ENCODE results near the gene UPK1B.
"Not testable (repeated sequence)": the region's sequence is repeated elsewhere in the genome, so short reads cannot be mapped to it uniquely, and the experiment has no call there.

Gene UPK1B

GRCh38 chr3:119173325-119173724 lies at the start of gene UPK1B:
TSS of gene UPK1B (plus strand) at chr3:119173598. CDS start at chr3:119186742, 13,144 bp downstream.
- DNase-seq: no peak

GRCh38 chr3:119125342-119125741 lies 48.1 kb upstream of the UPK1B start:
- DNase-seq: no peak

GRCh38 chr3:119125742-119126504 lies 47.5 kb upstream of the UPK1B start:
- DNase-seq: no peak

- DNase-seq: not testable (repeated sequence)
Observed at GRCh38 chr3:119130291-119130690, 43.1 kb upstream of the UPK1B start.

GRCh38 chr3:119132291-119132690 lies 41.1 kb upstream of the UPK1B start:
- DNase-seq: not testable (repeated sequence)

GRCh38 chr3:119139360-119139759 lies 34.0 kb upstream of the UPK1B start:
- not testable (repeated sequence) for DNase-seq

- no peak for DNase-seq
Observed at GRCh38 chr3:119140466-119140865, 32.9 kb upstream of the UPK1B start.

GRCh38 chr3:119145128-119145499 lies 28.3 kb upstream of the UPK1B start:
- no peak for DNase-seq

GRCh38 chr3:119145500-119146167 lies 27.8 kb upstream of the UPK1B start, which contains the start of gene TEX55:
TSS of gene TEX55 (plus strand) at chr3:119146165. CDS start at chr3:119146190, 25 bp downstream.
- DNase-seq: peak; percentile 16

- DNase-seq: no peak
Observed at GRCh38 chr3:119146578-119147375, 26.6 kb upstream of the UPK1B start.

- no peak for DNase-seq
Observed at GRCh38 chr3:119147494-119147893, 25.9 kb upstream of the UPK1B start.

GRCh38 chr3:119148493-119149180 lies 24.8 kb upstream of the UPK1B start:
- no peak for DNase-seq

GRCh38 chr3:119149484-119149883 lies 23.9 kb upstream of the UPK1B start:
- DNase-seq: no peak

GRCh38 chr3:119156868-119157267 lies 16.5 kb upstream of the UPK1B start:
- DNase-seq: no peak

- DNase-seq: no peak
Observed at GRCh38 chr3:119157971-119158370, 15.4 kb upstream of the UPK1B start.

GRCh38 chr3:119160361-119160760 lies 13.0 kb upstream of the UPK1B start:
- DNase-seq: no peak

- DNase-seq: no peak
Observed at GRCh38 chr3:119160815-119161214, 12.6 kb upstream of the UPK1B start.

- DNase-seq: no peak
Observed at GRCh38 chr3:119161240-119161639, 12.2 kb upstream of the UPK1B start.

- not testable (repeated sequence) for DNase-seq
Observed at GRCh38 chr3:119164745-119165144, 8.7 kb upstream of the UPK1B start.

GRCh38 chr3:119170821-119171220 lies 2.6 kb upstream of the UPK1B start:
- no peak for DNase-seq

GRCh38 chr3:119175872-119176756 lies 2.7 kb downstream of the UPK1B start:
- DNase-seq: no peak

GRCh38 chr3:119176778-119177177 lies 3.4 kb downstream of the UPK1B start:
- DNase-seq: no peak

Measured in NCI-H2171 (cell line).